Left lobe of liver (tissue), 2 donors: Measurements from ENCODE around the gene GNPDA1. TPM values are rescaled to one million over a fixed set of nuclear protein-coding genes. Genes with fewer than 3 reads are reported as not detected.
A peak's percentile ranks its signal among the peaks of the same experiment; 100 is the strongest.
"Not testable (repeated sequence)": the region's sequence is repeated elsewhere in the genome, so short reads cannot be mapped to it uniquely, and the experiment has no call there.

ENCODE experiments used
- ATAC-seq: fragments of 200-7000 bp; cut with Tn5 transposase; one replicate; pipeline ENCODE4 v1.9.1; 2020; ENCODE audit warnings: mild to moderate bottlenecking, moderate library complexity
- DNase-seq: peaks from one replicate; pipeline ENCODE4 v3.0.0-alpha.2; 2020; ENCODE audit warnings: low spot score
- total RNA-seq: library from RNA; stranded (reverse); gene quantifications from one replicate; pipeline ENCODE4 v1.2.1, GENCODE V29; 2021
- donor health status: DM: no; HTN: no; CAD: no; lungs with moderate emphysema.
- donor health status: DM: no; HTN: yes; CAD: no.

GNPDA1 gene
- total RNA-seq = 8.8 TPM

DNA sequence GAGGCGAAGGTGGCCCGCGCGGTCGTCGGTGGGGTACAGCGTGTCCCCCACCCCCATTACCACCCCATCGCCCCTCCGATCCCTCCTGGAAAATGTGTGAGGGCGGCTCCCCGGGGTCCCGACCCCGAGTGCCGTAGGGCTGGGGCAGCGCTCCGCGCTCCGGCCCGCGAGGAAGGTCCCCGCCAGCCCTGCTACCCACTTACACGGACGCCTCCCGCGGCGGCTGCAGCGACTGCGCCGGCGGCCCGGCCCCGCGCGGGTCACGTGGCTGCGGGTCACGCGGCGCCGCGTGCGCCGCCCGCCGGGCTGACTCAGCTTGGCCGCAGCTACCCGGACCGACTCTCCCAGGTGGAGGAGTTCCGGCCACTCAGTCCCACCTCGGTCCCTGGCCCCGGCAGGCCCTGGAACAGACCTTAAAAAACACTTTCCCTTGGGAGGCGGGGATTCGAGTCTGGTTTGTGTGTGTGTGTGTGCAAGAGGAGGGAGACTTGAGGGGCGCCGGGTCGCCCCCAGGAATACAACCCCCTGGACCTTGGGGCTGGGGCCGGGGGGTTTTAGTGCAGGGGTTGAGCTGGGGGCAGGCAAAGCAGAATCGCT is at the start of gene GNPDA1:
TSS of gene GNPDA1 (minus strand) at position 236 of the 597 bp plus-strand sequence. CDS start 992 bp downstream, outside the sequence.
- peak; percentile 83 for ATAC-seq
- DNase-seq = peak; percentile 88

DNA sequence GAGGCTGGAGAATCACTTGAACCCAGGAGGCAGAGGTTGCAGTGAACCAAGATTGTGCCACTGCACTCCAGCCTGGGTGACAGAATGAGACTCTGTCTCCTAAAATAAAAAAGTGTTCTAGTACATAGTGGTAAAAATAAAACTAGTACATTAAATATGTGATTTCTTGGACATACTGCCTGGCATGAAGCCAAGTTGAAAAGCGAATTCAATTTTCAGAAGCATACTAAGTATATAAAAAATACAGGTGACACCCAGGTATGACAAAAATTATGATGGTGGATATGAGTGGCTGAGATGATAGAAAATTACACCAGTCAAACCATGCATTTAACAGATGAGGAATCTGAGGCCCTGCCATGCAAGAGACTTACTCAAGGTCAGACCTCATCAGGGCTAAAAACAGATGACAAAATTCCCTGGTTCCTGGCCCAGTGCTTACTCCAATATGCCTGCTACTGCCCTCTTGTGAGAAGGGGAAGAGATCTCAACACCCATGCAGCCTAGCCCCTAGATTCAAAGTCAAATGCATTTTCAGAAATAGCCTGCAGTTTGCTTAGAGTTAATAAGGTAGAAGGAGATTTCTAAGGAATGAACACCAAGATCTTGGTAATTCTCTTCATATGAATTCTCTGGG is 46.6 kb upstream of the GNPDA1 start:
- DNase-seq (no peak), ATAC-seq (peak; percentile 69)

DNA sequence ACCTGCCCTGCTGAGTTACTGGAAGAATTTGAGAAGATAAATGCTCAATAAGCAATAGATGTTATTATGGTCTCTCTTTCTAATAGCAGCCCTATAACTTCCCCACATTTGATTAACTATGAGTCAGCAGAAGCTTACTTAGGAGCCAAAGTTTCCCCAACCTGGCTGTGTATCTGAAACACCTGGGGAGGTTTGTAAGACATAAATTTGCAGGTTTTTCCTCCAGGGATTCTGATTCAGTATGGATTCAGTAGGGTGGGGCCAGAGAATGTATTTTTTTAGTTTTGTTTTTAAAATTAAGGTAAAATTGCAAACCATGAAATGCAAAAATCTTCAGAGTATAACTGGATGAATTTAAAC is 44.9 kb upstream of the GNPDA1 start:
- ATAC-seq = no peak
- no peak for DNase-seq

DNA sequence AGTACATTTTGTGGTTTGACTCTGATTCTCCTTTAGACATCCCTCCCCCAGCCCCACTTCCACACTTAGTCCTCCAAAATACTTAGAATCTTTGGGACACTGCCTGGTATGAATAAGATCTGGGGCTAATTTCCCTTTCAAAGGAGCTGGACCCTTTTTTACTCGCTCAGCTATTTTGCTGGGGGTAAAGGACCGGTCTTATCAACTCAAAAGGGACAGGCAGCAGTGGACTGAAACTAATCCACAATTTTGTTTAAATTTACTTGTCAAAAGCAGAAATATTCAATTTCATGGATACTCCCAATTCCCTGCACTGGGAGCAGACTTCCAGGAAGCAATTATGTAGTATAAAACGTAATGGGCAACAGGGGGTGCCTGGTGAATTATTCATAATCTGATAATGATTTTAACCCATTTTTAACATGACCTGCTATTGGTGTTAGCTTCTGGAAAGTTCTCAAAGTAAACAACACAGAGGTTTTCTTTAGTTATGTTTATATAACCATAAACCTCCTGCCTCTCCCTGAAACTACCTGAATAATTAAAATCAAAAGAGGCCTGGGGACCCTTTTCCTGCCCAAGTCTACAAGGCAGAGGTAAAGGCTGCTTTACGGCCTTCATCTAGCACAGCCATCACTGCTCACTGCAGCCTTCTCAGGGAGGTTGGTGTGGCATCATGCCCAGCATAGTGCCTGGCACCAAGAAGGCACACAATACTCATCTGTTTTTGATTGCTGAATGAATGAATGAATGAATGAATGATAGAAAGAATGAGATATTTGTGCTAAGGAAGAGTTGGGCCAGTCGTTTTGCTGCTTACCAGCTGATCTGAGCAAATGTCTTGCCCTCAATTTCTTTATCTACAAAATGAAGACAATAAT is 44.2 kb upstream of the GNPDA1 start:
- no peak for ATAC-seq
- DNase-seq = no peak

DNA sequence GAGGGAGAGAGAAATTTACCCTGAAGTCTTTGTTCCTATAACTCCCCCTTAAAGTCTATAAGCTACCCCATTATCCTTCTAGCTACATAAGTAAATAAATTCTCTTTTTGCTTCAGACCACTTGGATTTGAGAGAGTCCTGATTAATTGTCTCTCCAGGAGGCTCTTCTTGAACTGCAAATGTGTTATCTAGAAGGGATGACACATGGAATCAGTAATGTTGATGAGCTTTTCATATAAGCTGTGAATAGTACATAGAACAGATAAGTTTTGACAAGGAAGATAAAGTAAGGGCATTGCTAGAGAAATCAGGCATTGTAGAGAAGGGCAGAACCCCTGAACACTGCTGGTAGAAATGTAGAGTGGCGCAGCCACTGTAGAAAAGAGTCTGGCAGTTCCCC is 42.5 kb upstream of the GNPDA1 start:
- no peak for ATAC-seq
- no peak for DNase-seq

DNA sequence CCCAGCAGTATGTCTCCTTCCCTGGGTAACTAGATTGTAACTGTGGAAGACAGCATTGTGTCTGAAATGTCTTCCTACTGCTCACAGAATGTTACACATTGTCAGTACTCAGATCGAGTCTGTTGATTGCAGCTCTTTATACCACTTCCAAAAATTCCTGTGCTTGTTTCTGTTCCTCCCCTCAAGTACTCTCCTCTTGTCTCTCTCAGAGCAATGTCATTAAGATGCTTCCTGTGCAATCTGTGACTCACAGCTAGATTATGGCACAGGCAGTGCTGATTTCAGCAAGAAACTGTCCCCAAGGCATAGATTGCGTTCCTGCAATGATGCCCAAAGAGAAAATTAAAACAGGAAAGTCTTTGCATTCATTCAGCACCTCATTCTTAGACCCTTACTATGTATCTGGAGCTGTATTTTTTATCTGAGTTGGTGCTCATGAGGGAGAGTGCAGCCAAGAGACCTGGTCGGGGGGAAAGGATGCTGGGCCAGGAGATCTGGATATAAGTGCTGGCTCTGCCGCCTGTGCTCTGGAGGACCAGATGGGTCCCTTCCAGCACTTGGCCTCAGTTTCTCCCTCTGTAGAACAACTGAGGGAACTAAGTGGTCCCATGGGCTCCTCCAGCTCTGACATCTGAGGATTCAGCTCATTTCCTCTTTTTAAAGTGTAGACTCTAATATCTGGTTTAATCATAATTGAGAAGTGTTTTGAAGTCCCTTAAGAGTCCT is 40.8 kb upstream of the GNPDA1 start:
- no peak for DNase-seq
- ATAC-seq = peak; percentile 60

DNA sequence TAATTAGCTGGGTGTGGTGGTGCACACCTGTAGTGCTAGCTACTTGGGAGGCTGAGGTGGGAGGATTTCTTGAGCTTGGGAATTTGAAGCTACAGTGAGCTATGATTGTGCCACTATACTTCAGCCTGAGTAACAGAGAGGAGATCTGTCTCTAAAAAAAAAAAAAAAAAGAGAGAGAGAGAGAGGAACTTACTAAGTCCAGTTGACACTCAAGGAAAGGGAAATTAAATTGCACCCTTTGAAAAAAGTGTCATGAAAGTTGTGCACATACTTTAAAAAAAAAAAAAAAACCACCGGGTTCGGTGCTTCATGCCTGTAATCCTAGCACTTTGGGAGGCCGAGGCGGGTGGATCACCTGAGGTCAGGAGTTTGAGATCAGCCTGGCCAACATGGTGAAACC is 39.2 kb upstream of the GNPDA1 start:
- not testable (repeated sequence) for ATAC-seq, DNase-seq

DNA sequence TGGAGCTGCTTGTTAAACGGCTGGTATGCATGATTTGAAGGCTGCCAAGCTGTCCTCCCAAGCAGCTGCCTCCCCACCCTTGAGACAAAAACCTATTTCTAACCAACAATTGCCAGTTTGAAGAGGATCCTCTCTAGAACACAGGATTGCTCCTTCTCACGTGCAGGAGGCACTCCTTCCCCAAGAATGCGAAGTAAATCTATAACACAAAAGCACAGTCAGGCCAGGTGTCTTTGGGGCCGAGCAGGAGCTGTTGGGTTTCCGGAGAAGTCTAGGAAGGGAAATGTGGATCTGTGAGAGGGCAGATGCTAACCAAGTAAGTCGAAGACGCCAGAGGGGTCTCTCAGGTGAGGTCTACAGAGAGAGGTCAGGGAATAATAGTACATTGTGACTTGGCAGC is 35.4 kb upstream of the GNPDA1 start:
- DNase-seq (no peak), ATAC-seq (no peak)

DNA sequence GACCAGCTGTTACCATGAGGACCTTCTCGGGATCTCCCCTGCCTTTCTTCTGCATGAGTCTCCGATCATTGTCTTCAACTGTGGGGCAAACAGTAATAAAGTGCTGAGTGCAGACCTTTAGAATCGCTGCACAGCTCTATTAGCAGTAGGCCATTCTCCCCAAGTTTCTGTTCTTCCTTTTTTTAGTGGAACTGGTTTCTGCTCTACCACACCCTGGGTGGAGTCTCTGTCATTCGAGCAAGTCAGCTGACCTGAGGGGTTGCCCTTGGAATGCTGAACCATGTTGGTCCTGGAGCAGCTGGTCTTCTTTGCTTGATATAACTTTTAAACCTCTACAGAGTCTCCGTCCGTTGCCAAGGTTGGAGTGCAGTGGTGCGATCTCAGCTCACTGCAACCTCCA is 33.4 kb upstream of the GNPDA1 start:
- peak; percentile 52 for ATAC-seq
- DNase-seq = no peak

DNA sequence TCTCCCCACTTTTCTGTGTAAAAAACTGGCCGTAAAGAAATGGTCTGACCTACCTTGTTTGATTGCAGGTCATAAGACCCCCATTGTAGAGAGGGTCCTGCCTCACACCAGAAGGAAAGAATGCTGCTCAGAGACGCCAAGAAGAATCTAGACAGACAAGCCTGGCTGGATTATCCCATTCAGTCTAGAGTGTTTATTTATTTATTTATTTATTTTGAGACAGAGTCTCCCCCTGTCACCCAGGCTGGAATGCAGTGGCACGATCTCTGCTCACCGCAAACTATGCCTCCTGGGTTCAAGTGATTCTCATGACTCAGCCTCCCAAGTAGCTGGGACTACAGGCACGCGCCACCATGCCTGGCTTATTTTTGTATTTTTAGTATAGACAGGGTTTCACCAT is 28.1 kb upstream of the GNPDA1 start:
- DNase-seq, ATAC-seq: not testable (repeated sequence)

DNA sequence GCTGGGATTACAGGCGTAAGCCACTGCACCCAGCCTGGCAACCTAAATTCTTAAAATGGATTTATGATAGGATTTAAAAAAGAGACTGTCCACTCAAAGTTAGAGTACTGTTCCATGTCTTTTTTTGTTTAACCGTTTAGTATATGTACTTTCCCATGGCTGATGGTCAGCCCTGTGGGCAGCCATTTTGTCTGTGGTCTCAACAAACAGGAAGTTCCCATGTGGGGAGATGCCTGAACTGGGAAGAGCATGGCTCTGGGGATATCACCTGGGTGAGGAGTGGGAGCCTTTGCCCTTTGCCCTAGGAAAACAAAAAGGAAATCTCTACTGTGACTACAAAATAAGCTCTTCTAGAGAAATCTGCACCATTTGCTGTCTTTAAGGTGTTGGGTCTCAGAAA is 27.5 kb upstream of the GNPDA1 start:
- ATAC-seq = no peak
- DNase-seq = no peak

DNA sequence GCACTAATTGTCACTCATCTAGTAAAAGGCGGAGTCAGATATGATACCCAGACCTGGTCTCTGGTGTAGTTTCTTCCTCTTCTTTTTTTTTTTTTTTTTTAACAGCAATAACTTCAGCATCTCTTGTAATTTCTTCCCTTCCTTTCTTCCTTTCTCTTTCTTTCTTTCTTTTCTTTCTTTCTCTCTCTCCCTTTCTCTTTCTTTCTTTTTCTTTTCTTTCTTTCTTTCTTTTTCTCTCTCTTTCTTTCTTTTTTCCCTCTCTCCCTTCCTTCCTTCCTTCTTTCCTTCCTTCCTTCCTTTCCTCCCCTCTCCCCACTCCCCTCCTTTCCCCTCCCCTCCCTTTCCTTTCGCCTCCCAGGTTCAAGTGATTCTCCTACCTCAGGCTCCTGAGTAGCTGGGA is 25.9 kb upstream of the GNPDA1 start:
- no peak for ATAC-seq
- DNase-seq = no peak

DNA sequence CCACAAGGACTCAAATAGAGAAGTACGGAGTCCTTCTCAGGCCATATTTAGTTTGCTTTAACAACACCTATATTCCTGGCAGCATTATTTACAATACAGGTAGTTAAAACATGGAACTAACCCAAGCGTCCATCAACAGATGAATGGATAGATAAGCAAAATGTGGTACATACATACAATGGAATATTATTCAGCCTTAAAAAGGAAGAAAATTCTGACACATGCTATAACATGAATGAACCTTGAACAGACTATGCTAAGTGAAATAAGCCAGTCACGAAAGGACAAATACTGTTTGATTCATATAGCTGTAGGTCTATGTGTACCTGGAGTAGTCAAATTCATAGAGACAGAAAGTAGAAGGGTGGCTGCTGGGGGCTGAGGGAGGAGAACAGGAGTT is 24.8 kb upstream of the GNPDA1 start:
- DNase-seq, ATAC-seq: not testable (repeated sequence)

DNA sequence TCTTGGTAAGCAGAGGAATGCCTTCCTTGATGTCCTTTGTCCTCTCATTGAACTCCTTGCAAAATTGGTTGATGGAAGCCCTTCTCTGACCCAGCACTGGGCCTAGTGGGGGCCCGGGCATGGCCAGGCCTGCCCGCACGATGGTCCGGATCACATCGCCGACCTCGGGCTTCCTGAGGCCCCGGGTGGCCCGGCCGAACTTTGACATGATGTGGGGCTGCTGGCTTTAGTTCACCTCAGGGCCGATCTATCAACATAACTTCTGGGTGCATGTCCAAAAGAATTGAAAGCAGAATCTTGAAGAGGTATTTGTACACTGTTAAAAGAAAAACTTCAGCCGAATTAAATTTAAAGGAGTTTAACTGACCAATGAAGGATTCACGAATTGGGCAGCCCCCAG is 24.1 kb upstream of the GNPDA1 start:
- no peak for DNase-seq
- no peak for ATAC-seq

DNA sequence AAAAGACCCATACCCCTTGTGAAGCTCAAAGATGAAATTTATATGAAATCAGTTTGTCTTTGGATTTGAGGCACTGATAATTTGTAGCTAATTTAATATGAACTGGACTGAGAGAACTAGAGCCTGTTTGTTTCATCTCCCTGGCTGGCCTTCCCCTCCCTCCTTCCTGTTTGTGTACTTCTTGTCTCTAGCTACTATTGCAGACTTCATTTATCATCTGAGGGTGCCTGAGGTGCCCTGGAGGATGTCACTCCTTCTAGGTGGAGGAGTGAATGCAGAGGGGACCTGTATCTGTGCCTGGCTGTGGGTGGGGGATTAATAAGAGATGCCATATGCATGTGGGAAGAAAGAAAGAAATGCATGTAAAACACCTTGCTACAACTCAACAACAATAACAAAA is 22.2 kb upstream of the GNPDA1 start:
- no peak for ATAC-seq
- no peak for DNase-seq

DNA sequence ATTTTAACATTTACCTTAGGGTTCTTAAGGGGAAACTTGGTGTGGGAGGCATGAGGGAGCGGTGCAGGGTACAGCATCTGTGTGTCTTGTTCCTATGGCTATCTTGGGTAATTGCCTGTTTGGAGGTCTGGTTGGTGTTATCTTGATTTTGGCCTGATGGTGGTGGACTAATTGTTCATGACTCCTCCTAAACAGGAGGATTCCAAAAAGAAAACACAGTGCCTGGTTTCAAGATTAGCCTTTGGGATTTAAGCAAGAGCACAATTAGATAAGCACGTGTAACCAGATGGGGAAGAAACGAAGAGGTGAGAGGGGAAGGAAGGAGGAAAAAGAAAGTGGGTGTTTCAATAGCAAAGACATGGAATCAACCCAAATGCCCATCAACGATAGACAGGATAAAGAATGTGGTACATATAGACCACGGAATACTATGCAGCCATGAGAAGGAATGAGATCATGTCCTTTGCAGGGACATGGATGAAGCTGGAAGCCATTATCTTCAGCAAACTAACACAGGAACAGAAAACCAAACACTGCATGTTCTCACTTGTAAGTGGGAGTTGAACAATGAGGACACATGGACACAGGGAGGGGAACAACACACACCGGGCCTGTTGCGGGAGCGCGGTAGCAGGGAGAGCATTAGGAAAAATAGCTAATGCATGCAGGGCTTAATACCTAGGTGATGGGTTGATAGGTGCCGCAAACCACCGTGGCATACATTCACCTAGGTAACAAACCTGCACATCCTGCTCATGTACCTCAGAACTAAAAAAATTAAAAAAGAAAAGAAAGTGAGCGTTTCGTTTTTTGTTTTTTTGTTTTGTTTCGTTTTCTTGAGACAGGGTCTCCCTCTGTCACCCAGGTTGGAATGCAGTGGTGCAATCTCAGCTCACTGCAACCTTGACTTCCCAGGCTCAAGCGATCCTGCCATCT is 21.1 kb upstream of the GNPDA1 start:
- DNase-seq = not testable (repeated sequence)

DNA sequence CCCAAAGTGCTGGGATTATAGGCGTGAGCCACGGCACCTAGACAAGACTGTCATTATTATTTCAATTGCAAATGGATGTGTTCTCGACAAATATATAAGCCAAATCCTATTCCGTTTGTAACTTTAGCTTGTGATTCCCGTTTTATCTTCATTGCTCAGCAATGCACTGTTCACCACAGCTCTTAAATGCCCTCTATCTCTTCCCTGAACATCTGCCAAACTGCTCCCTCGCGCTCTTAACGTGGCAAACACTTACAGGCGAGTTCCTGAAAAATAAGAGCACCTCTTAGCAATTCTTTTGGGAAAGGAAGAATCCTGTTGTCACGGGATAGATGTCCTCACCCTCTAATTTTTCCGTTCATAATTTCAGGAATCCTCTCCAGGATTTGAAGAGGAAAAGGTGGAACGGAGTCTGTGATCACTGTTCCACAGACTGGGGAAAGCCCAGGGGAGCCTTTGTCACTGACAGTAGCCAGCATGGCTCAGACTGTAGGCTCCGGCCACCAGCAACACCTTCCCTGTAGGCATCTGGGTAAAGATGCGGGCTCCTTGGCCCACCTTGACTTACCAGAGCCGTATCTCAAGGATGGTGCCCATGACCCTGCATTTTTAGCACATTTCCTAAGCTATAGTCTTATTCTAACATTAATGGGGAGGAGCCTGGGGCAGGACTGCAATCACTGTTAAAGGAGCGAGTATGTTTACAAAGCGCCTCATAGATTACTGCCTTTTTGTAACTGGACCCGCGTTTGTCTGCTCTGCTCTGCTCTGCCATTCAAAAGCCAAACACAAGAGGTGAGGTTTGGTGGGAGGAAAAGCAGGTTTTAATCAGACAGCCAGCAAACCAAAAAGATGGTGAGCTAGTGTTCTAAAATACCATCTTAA is 20.2 kb upstream of the GNPDA1 start:
- no peak for ATAC-seq
- DNase-seq = no peak

More for the DNA sequence above, 21.1 kb upstream of the GNPDA1 start:
- not testable (repeated sequence) for ATAC-seq

DNA sequence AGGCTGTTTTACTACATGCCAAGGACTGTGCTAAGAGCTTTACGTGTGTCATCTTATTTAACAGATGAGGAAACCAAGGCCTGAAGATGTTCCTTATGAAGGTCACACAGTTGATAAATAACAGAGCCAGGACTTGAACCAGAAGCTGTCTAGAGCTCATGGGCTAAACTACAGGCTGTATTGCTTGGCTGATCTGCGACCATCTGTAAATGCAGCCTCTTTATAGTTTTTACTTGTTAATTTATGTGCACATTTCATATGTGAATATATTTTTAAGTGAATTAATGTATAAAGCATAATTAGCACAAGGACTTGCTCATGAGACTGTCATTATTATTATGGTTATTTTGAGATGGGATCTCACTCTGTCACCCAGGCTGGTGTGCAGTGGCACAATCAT is 19.3 kb upstream of the GNPDA1 start:
- no peak for ATAC-seq

DNA sequence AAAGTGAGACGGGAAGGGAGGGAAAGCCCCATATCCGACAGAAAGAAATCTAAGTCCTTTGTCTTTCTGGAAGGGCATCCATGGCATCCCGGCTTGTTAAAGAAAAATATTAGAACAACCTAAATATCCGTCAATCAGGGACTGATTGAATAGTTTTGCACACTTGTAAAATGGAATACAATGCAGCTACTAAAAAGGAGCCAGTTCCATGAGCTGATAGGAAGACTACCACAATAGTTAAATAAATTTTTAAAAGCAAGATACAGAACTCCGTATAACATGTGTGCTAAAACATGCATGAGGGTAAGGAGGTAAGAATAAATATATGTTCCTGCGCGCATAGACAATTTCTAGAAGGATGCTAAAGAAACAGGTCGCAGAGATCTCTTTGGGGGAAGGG is 12.8 kb upstream of the GNPDA1 start:
- no peak for ATAC-seq
- DNase-seq = no peak

More for the DNA sequence above, 19.3 kb upstream of the GNPDA1 start:
- DNase-seq = no peak
